GM23338 (cell line): ENCODE results near the gene MAGEB6. TPM values are rescaled to one million over a fixed set of nuclear protein-coding genes. Genes with fewer than 3 reads are reported as not detected.

Source experiments
- ATAC-seq: fragments of 200-7000 bp; cut with Tn5 transposase; 3 replicates; pipeline ENCODE4 v1.9.1; 2020
- DNase-seq: peaks from one replicate; pipeline ENCODE4 v3.0.0-alpha.2; 2015; ENCODE audit warnings: low spot score
- H2AFZ ChIP-seq: fragments of 200-600 bp; sonication (generic); 2 replicates; pipeline ENCODE4 v1.8.0; 2016; ENCODE audit warnings: antibody characterized with exemption, mild to moderate bottlenecking, moderate library complexity
- H3F3A ChIP-seq: fragments of 200-600 bp; sonication (generic); replicated peaks from 2 replicates; pipeline ENCODE4 v1.8.0; 2017; ENCODE audit warnings: antibody characterized with exemption, mixed run types, low read depth
- H3K27ac ChIP-seq: fragments of 200-600 bp; sonication (generic); 2 replicates; pipeline ENCODE4 v1.6.1; 2016; ENCODE audit warnings: low read depth
- H3K27me3 ChIP-seq: fragments of 200-600 bp; sonication (generic); 2 replicates; pipeline ENCODE4 v1.8.0; 2016; ENCODE audit warnings: mild to moderate bottlenecking, mixed run types, moderate library complexity; ENCODE audit not compliant: insufficient read depth
- H3K36me3 ChIP-seq: fragments of 200-600 bp; sonication (generic); 2 replicates; pipeline ENCODE4 v1.8.0; 2016; ENCODE audit warnings: mild to moderate bottlenecking; ENCODE audit not compliant: insufficient read depth
- H3K4me1 ChIP-seq: fragments of 200-600 bp; sonication (generic); 2 replicates; pipeline ENCODE4 v1.8.0; 2016; ENCODE audit warnings: mild to moderate bottlenecking, moderate library complexity; ENCODE audit not compliant: insufficient read depth
- H3K4me2 ChIP-seq: fragments of 200-600 bp; sonication (generic); 2 replicates; pipeline ENCODE4 v1.7.1; 2017; ENCODE audit warnings: mixed run types
- H3K4me3 ChIP-seq: fragments of 200-600 bp; sonication (generic); 2 replicates; pipeline ENCODE4 v1.6.1; 2016; ENCODE audit warnings: mixed run types
- H3K79me2 ChIP-seq: fragments of 200-600 bp; sonication (generic); replicated peaks from 2 replicates; pipeline ENCODE4 v1.8.0; 2017; ENCODE audit warnings: mild to moderate bottlenecking; ENCODE audit not compliant: insufficient read depth
- H3K9me2 ChIP-seq: fragments of 200-600 bp; sonication (generic); 2 replicates; pipeline ENCODE4 v1.8.0; 2017; ENCODE audit not compliant: insufficient read depth
- H4K20me1 ChIP-seq: fragments of 200-600 bp; sonication (generic); replicated peaks from 2 replicates; pipeline ENCODE4 v1.8.0; 2017; ENCODE audit warnings: mild to moderate bottlenecking; ENCODE audit not compliant: insufficient read depth
- H3K27ac Mint-ChIP-seq: 2 replicates; pipeline ENCODE4 v1.8.0; 2020; ENCODE audit warnings: inconsistent platforms, mild to moderate bottlenecking, moderate library complexity, mixed read lengths
- H3K27me3 Mint-ChIP-seq: 3 replicates; pipeline ENCODE4 v1.8.0; 2022; ENCODE audit warnings: low read depth, mild to moderate bottlenecking, moderate library complexity, mixed read lengths, inconsistent platforms; ENCODE audit not compliant: insufficient read depth, poor library complexity
- H3K36me3 Mint-ChIP-seq: 3 replicates; pipeline ENCODE4 v1.8.0; 2021; ENCODE audit warnings: low read depth, mild to moderate bottlenecking, inconsistent platforms, moderate library complexity, mixed read lengths
- H3K4me1 Mint-ChIP-seq: 3 replicates; pipeline ENCODE4 v1.8.0; 2020; ENCODE audit warnings: mild to moderate bottlenecking, inconsistent platforms, mixed read lengths
- H3K4me3 Mint-ChIP-seq: 3 replicates; pipeline ENCODE4 v1.8.0; 2021; ENCODE audit warnings: moderate library complexity, mild to moderate bottlenecking, inconsistent platforms, mixed read lengths
- H3K9me3 Mint-ChIP-seq: 3 replicates; pipeline ENCODE4 v1.8.0; 2020; ENCODE audit warnings: moderate library complexity, mild to moderate bottlenecking, inconsistent platforms, mixed read lengths
- CREB1 ChIP-seq: fragments of 250-450 bp; sonication (Bioruptor Pico); IDR thresholded peaks from 2 replicates; pipeline ENCODE4 v1.5.0; 2020; ENCODE audit warnings: low read depth, mild to moderate bottlenecking, moderate library complexity
- CTCF ChIP-seq, 2 experiments: fragments of 200-600 bp in 1 of 2; sonication (generic) in 1 of 2; conservative IDR thresholded peaks; 2 replicates each; pipeline versions ENCODE4 v1.5.1 to v1.6.1; 2016 to 2017; ENCODE audit warnings: antibody characterized with exemption in 2 of 2, low read depth in 2 of 2, mild to moderate bottlenecking in 2 of 2, moderate library complexity in 1 of 2
- ETS1 ChIP-seq: IDR thresholded peaks from 2 replicates; pipeline ENCODE4 v1.6.1; 2016; ENCODE audit warnings: antibody characterized with exemption
- EZH2 ChIP-seq: fragments of 200-600 bp; sonication (generic); IDR thresholded peaks from one replicate; pipeline ENCODE4 v1.8.0; 2017; ENCODE audit warnings: antibody characterized with exemption, mild to moderate bottlenecking, low read depth; ENCODE audit not compliant: unreplicated experiment
- EZH2phosphoT487 ChIP-seq: fragments of 200-600 bp; sonication (generic); IDR thresholded peaks from one replicate; pipeline ENCODE4 v1.8.1; 2018; ENCODE audit warnings: antibody characterized with exemption; ENCODE audit not compliant: unreplicated experiment
- NANOG ChIP-seq: IDR thresholded peaks from 2 replicates; pipeline ENCODE4 v1.6.1; 2016; ENCODE audit warnings: antibody characterized with exemption, borderline replicate concordance
- ZNF114 ChIP-seq: fragments of 250-450 bp; sonication (Bioruptor Pico); IDR thresholded peaks from 2 replicates; pipeline ENCODE4 v1.5.0; 2020; ENCODE audit warnings: mild to moderate bottlenecking, moderate library complexity
- ZNF331 ChIP-seq: fragments of 250-450 bp; sonication (Bioruptor Pico); IDR thresholded peaks from 2 replicates; pipeline ENCODE4 v1.5.0; 2020; ENCODE audit warnings: low read depth, mild to moderate bottlenecking, moderate library complexity
- polyA plus RNA-seq: library from polyadenylated mRNA; unstranded; fragments of >200 nt; fragmentation: Nextera tagmentation; extraction: Ambion mirVana; gene quantifications from 2 replicates; pipeline ENCODE4 v1.2.1, GENCODE V29; 2016
- total RNA-seq: library from RNA; depleted of rRNA; stranded (reverse); fragments of >200 nt; shearing (Covaris generic); gene quantifications from 2 replicates; pipeline ENCODE4 v1.2.3, GENCODE V29; 2014
- TF ChIP-seq, protein P1 (sequence below): fragments of 250-450 bp; sonication (Bioruptor Pico); IDR thresholded peaks from 2 replicates; pipeline ENCODE4 v1.5.0; 2020; ENCODE audit warnings: mild to moderate bottlenecking, moderate library complexity

The MAGEB6 gene
- total and polyA plus RNA-seq, 2 experiments from 2014 or later = not detected

DNA sequence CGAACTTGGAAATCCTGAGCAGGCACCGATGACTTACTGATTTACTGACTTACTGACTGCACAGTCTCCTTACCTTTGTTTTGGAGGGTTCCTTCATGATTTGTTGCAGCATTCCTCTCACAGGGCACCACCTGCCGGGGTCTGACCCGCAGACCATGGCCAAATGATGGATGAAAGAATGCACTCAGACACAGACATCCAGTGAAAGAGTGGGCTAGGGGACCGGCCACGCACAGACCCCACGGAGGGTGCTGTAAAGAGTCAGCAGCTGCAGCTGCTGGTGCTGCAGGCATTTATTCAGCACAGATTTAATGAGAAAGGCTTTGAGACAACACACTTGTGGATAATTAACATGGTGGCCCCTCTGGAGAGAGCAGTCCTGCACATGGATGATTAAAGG is 27.1 kb downstream of the MAGEB6 start (continued):
- TF ChIP-seq, protein P1, sequence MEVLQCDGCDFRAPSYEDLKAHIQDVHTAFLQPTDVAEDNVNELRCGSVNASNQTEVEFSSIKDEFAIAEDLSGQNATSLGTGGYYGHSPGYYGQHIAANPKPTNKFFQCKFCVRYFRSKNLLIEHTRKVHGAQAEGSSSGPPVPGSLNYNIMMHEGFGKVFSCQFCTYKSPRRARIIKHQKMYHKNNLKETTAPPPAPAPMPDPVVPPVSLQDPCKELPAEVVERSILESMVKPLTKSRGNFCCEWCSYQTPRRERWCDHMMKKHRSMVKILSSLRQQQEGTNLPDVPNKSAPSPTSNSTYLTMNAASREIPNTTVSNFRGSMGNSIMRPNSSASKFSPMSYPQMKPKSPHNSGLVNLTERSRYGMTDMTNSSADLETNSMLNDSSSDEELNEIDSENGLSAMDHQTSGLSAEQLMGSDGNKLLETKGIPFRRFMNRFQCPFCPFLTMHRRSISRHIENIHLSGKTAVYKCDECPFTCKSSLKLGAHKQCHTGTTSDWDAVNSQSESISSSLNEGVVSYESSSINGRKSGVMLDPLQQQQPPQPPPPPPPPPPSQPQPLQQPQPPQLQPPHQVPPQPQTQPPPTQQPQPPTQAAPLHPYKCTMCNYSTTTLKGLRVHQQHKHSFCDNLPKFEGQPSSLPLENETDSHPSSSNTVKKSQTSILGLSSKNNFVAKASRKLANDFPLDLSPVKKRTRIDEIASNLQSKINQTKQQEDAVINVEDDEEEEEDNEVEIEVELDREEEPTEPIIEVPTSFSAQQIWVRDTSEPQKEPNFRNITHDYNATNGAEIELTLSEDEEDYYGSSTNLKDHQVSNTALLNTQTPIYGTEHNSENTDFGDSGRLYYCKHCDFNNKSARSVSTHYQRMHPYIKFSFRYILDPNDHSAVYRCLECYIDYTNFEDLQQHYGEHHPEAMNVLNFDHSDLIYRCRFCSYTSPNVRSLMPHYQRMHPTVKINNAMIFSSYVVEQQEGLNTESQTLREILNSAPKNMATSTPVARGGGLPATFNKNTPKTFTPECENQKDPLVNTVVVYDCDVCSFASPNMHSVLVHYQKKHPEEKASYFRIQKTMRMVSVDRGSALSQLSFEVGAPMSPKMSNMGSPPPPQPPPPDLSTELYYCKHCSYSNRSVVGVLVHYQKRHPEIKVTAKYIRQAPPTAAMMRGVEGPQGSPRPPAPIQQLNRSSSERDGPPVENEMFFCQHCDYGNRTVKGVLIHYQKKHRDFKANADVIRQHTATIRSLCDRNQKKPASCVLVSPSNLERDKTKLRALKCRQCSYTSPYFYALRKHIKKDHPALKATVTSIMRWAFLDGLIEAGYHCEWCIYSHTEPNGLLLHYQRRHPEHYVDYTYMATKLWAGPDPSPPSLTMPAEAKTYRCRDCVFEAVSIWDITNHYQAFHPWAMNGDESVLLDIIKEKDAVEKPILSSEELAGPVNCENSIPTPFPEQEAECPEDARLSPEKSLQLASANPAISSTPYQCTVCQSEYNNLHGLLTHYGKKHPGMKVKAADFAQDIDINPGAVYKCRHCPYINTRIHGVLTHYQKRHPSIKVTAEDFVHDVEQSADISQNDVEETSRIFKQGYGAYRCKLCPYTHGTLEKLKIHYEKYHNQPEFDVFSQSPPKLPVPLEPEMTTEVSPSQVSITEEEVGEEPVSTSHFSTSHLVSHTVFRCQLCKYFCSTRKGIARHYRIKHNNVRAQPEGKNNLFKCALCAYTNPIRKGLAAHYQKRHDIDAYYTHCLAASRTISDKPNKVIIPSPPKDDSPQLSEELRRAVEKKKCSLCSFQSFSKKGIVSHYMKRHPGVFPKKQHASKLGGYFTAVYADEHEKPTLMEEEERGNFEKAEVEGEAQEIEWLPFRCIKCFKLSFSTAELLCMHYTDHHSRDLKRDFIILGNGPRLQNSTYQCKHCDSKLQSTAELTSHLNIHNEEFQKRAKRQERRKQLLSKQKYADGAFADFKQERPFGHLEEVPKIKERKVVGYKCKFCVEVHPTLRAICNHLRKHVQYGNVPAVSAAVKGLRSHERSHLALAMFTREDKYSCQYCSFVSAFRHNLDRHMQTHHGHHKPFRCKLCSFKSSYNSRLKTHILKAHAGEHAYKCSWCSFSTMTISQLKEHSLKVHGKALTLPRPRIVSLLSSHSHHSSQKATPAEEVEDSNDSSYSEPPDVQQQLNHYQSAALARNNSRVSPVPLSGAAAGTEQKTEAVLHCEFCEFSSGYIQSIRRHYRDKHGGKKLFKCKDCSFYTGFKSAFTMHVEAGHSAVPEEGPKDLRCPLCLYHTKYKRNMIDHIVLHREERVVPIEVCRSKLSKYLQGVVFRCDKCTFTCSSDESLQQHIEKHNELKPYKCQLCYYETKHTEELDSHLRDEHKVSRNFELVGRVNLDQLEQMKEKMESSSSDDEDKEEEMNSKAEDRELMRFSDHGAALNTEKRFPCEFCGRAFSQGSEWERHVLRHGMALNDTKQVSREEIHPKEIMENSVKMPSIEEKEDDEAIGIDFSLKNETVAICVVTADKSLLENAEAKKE = no peak
- no peak for TF ChIP-seq ETS1
- TF ChIP-seq NANOG = no peak
- no peak for TF ChIP-seq CTCF (conservative IDR thresholded peaks at IDR 0.05; ENCODE audit: low read depth in 2 of 2)

- no peaks in the 10 kb centered on the region for H3K36me3 ChIP-seq
- no peak overlapping the region for H2AFZ ChIP-seq
- no peak for ATAC-seq
- DNase-seq = no peak
- peaks cover 29% of the 10 kb centered on the region for H3K9me3 Mint-ChIP-seq
- no peaks in the 10 kb centered on the region for H3K27me3 ChIP-seq
- H3K27ac ChIP-seq = no peak overlapping the region
- no peaks in the 10 kb centered on the region for H3K4me1 ChIP-seq
- H3K36me3 Mint-ChIP-seq = peaks cover 22% of the 10 kb centered on the region
- no peaks in the 10 kb centered on the region for H3K79me2 ChIP-seq
- no peaks in the 10 kb centered on the region for H3K4me1 Mint-ChIP-seq
- no peak overlapping the region for H3K4me3 Mint-ChIP-seq
- H3K4me2 ChIP-seq = no peak overlapping the region
- no peaks in the 10 kb centered on the region for H3K27me3 Mint-ChIP-seq
- no peaks in the 10 kb centered on the region for H3F3A ChIP-seq
- H4K20me1 ChIP-seq = no peaks in the 10 kb centered on the region
- H3K4me3 ChIP-seq = no peak overlapping the region
- no peak overlapping the region for H3K27ac Mint-ChIP-seq
- H3K9me2 ChIP-seq = no peaks in the 10 kb centered on the region
- TF ChIP-seq ETS1 = no peak
- no peak for TF ChIP-seq NANOG
- TF ChIP-seq ZNF114 (CRISPR knock-in tag) = no peak
- TF ChIP-seq CREB1 (CRISPR knock-in tag) = no peak
- TF ChIP-seq EZH2phosphoT487 = no peak
- TF ChIP-seq EZH2 = no peak
- no peak for TF ChIP-seq ZNF331 (CRISPR knock-in tag)
These were observed 41.9 kb downstream of the MAGEB6 start for GRCh38 chrX:26234177-26234576.
